IMR-90 (cell line): Measurements from ENCODE around the gene TAF3. TPM values are rescaled to one million over a fixed set of nuclear protein-coding genes. Genes with fewer than 3 reads are reported as not detected.

Experiments used
- ATAC-seq: fragments of 200-7000 bp; cut with Tn5 transposase; 2 replicates; pipeline ENCODE4 v1.9.1; 2020; ENCODE audit warnings: low read depth, mild to moderate bottlenecking, moderate library complexity
- BruUV-seq: library from RNA; stranded (reverse); fragments of 400-500 nt; replicated peaks from 2 replicates; lab custom pipeline; 2021; lab: Mats Ljungman, UMichigan
- CTCF ChIA-PET: fragments of 300-600 bp; formaldehyde crosslinking; extraction: SDS; loops from one replicate; lab custom pipeline; 2021; ENCODE audit warnings: antibody characterized with exemption; lab: Yijun Ruan, JAX
- POLR2A ChIA-PET: fragments of 300-600 bp; sonication (Branson Sonifier 250); formaldehyde crosslinking; loops from one replicate; lab custom pipeline; 2022; ENCODE audit warnings: antibody characterized with exemption; ENCODE audit not compliant: unreplicated experiment; lab: Charles Lee
- DNase-seq: peaks from one replicate; pipeline ENCODE4 v3.0.0; 2013
- H2AFZ ChIP-seq: replicated peaks from 2 replicates; pipeline ENCODE3; 2013; ENCODE audit warnings: low read length, mild to moderate bottlenecking; ENCODE audit not compliant: poor library complexity
- H2AK5ac ChIP-seq: 2 replicates; pipeline ENCODE4 v1.6.1; 2013; ENCODE audit warnings: low read depth, low read length, inconsistent platforms
- H2AK9ac ChIP-seq: replicated peaks from 2 replicates; pipeline ENCODE3; 2013; ENCODE audit warnings: mild to moderate bottlenecking, low read depth, low read length, moderate library complexity; ENCODE audit not compliant: poor library complexity
- H2BK120ac ChIP-seq: 2 replicates; pipeline ENCODE4 v1.6.1; 2013; ENCODE audit warnings: low read depth, low read length, inconsistent platforms
- H2BK15ac ChIP-seq: 3 replicates; pipeline ENCODE4 v1.6.1; 2013; ENCODE audit warnings: low read depth, low read length, inconsistent platforms
- H2BK20ac ChIP-seq: 2 replicates; pipeline ENCODE4 v1.6.1; 2013; ENCODE audit warnings: low read depth, mild to moderate bottlenecking, inconsistent platforms, low read length, moderate library complexity
- H2BK5ac ChIP-seq: 2 replicates; pipeline ENCODE4 v1.6.1; 2013; ENCODE audit warnings: mild to moderate bottlenecking, low read depth, low read length, inconsistent platforms; ENCODE audit not compliant: poor library complexity, severe bottlenecking
- H3K14ac ChIP-seq: replicated peaks from 2 replicates; pipeline ENCODE4 v1.6.1; 2013; ENCODE audit warnings: low read depth, low read length, inconsistent platforms
- H3K18ac ChIP-seq: 2 replicates; pipeline ENCODE4 v1.6.1; 2013; ENCODE audit warnings: low read depth, low read length, control low read depth
- H3K23ac ChIP-seq: 2 replicates; pipeline ENCODE4 v1.6.1; 2013; ENCODE audit warnings: low read depth, low read length, inconsistent platforms
- H3K27ac ChIP-seq: 2 replicates; pipeline ENCODE4 v1.5.1; 2013; ENCODE audit warnings: mild to moderate bottlenecking, control low read depth, low read length; ENCODE audit not compliant: insufficient read depth
- H3K27me3 ChIP-seq: 2 replicates; pipeline ENCODE4 v1.6.1; 2013; ENCODE audit warnings: low read length; ENCODE audit not compliant: control insufficient read depth, insufficient read depth
- H3K36me3 ChIP-seq: 2 replicates; pipeline ENCODE4 v1.6.1; 2013; ENCODE audit warnings: low read length, mixed read lengths; ENCODE audit not compliant: control insufficient read depth, insufficient read depth
- H3K4ac ChIP-seq: 2 replicates; pipeline ENCODE4 v1.6.1; 2013; ENCODE audit warnings: low read depth, low read length, inconsistent platforms
- H3K4me1 ChIP-seq: 2 replicates; pipeline ENCODE4 v1.6.1; 2013; ENCODE audit warnings: low read length, mixed read lengths; ENCODE audit not compliant: control insufficient read depth, insufficient read depth
- H3K4me2 ChIP-seq: 2 replicates; pipeline ENCODE4 v1.6.1; 2013; ENCODE audit warnings: low read depth, mild to moderate bottlenecking, control low read depth, low read length, moderate library complexity
- H3K4me3 ChIP-seq: 2 replicates; pipeline ENCODE4 v1.5.1; 2013; ENCODE audit warnings: low read depth, mild to moderate bottlenecking, control low read depth, low read length, moderate library complexity; ENCODE audit not compliant: insufficient read depth
- H3K56ac ChIP-seq: 2 replicates; pipeline ENCODE4 v1.6.1; 2013; ENCODE audit warnings: low read length, inconsistent platforms; ENCODE audit not compliant: insufficient read depth; ENCODE audit errors: extremely low read depth
- H3K79me1 ChIP-seq, 2 experiments: 2 replicates each; pipeline ENCODE4 v1.6.1; 2013; ENCODE audit warnings: low read length in 2 of 2, inconsistent platforms in 1 of 2, low read depth in 1 of 2
- H3K9ac ChIP-seq: 2 replicates; pipeline ENCODE4 v1.6.1; 2013; ENCODE audit warnings: low read depth, low read length, control low read depth
- H3K9me1 ChIP-seq: 2 replicates; pipeline ENCODE4 v1.6.1; 2013; ENCODE audit warnings: low read length, inconsistent platforms; ENCODE audit not compliant: insufficient read depth
- H3K9me3 ChIP-seq: 2 replicates; pipeline ENCODE4 v1.6.1; 2013; ENCODE audit warnings: low read length; ENCODE audit not compliant: control insufficient read depth, insufficient read depth
- H4K20me1 ChIP-seq: 2 replicates; pipeline ENCODE4 v1.6.1; 2013; ENCODE audit warnings: low read length, inconsistent platforms; ENCODE audit not compliant: insufficient read depth
- H4K5ac ChIP-seq: 2 replicates; pipeline ENCODE4 v1.6.1; 2013; ENCODE audit warnings: mild to moderate bottlenecking, low read depth, low read length, control low read depth
- H4K8ac ChIP-seq, 2 experiments: 2 replicates each; pipeline ENCODE4 v1.6.1; 2013; ENCODE audit warnings: low read depth in 2 of 2, low read length in 2 of 2, control low read depth in 1 of 2, inconsistent platforms in 1 of 2
- H4K91ac ChIP-seq: 2 replicates; pipeline ENCODE4 v1.6.1; 2013; ENCODE audit warnings: low read depth, low read length, inconsistent platforms; ENCODE audit not compliant: insufficient read depth
- BHLHE40 ChIP-seq: fragments of 150-350 bp; IDR thresholded peaks from 2 replicates; pipeline ENCODE4 v1.6.1; 2016; ENCODE audit warnings: mild to moderate bottlenecking, low read depth, low read length
- CHD1 ChIP-seq: IDR thresholded peaks from 2 replicates; pipeline ENCODE4 v1.6.1; 2012; ENCODE audit warnings: low read depth, low read length, improper control_type of control experiment
- FOS ChIP-seq: fragments of 150-350 bp; IDR thresholded peaks from 2 replicates; pipeline ENCODE4 v1.6.1; 2016; ENCODE audit warnings: low read depth, low read length
- MAFK ChIP-seq: IDR thresholded peaks from 2 replicates; pipeline ENCODE4 v1.6.1; 2012; ENCODE audit warnings: low read depth, low read length, improper control_type of control experiment
- MXI1 ChIP-seq: IDR thresholded peaks from 2 replicates; pipeline ENCODE4 v1.6.1; 2012; ENCODE audit warnings: low read depth, mild to moderate bottlenecking, low read length, moderate library complexity, borderline replicate concordance
- NFE2L2 ChIP-seq: fragments of 150-350 bp; IDR thresholded peaks from 2 replicates; pipeline ENCODE4 v1.6.1; 2016; ENCODE audit warnings: low read depth, mild to moderate bottlenecking, low read length
- POLR2A ChIP-seq: IDR thresholded peaks from 2 replicates; pipeline ENCODE4 v1.6.1; 2012; ENCODE audit warnings: mild to moderate bottlenecking, low read depth, low read length
- RAD21 ChIP-seq: IDR thresholded peaks from 2 replicates; pipeline ENCODE4 v1.6.1; 2012; ENCODE audit warnings: low read length, improper control_type of control experiment
- RCOR1 ChIP-seq: IDR thresholded peaks from 2 replicates; pipeline ENCODE4 v1.6.1; 2012; ENCODE audit warnings: mild to moderate bottlenecking, low read length, improper control_type of control experiment; ENCODE audit not compliant: insufficient replicate concordance
- RFX5 ChIP-seq: IDR thresholded peaks from 2 replicates; pipeline ENCODE4 v1.8.0; 2012; ENCODE audit warnings: low read depth, mild to moderate bottlenecking, low read length, moderate library complexity
- SMC3 ChIP-seq: fragments of 150-350 bp; IDR thresholded peaks from 2 replicates; pipeline ENCODE4 v1.6.1; 2016; ENCODE audit warnings: low read depth, mild to moderate bottlenecking, antibody characterized with exemption, low read length, moderate library complexity
- USF2 ChIP-seq: fragments of 150-350 bp; IDR thresholded peaks from 2 replicates; pipeline ENCODE4 v1.6.1; 2017; ENCODE audit warnings: mild to moderate bottlenecking, antibody characterized with exemption, low read length, low read depth
- WGBS, 2 experiments: methylation state at CpG; one replicate each; pipeline versions ENCODE4 v1.1.5 to v1.1.7; 2013; ENCODE audit warnings: missing lambda C conversion rate in 2 of 2; ENCODE audit not compliant: insufficient read length in 1 of 2; ENCODE audit errors: extremely low coverage in 2 of 2; 5-methylcytosine and 5-hydroxymethylcytosine counted together
- dilution Hi-C: fragments of 300-500 bp; cut with HindIII; formaldehyde crosslinking; loops from one replicate; pipeline ENCODE4 v1.14.3; 2018; ENCODE audit warnings: low sequenced_read_pairs; ENCODE audit not compliant: unreplicated experiment
- in situ Hi-C: fragments of 300-500 bp; cut with MboI; formaldehyde crosslinking; loops from 3 replicates; pipeline ENCODE4 v1.14.3; 2019; ENCODE audit warnings: low sequenced_read_pairs, inconsistent platforms, mixed read lengths
- intact Hi-C: fragments of 100-400 bp; cut with micrococcal nuclease; formaldehyde crosslinking; loops from 2 replicates; pipeline ENCODE4 v1.10.0; 2022
- polyA plus RNA-seq, 3 experiments: library from polyadenylated mRNA; depleted of rRNA; stranded (reverse); fragments of >200 nt; gene quantifications; 2 replicates each; pipeline ENCODE4 v1.2.3, GENCODE V29; 2012; ENCODE audit warnings: low replicate concordance in 1 of 3
- total RNA-seq: library from RNA; depleted of rRNA; stranded (reverse); fragments of >200 nt; gene quantifications from 2 replicates; pipeline ENCODE4 v1.2.3, GENCODE V29; 2012

The TAF3 gene
- total and polyA plus RNA-seq, 2 of the 4 experiments (the other 2 are of a cell fraction) = 1.4 to 2.3 TPM

GRCh38 chr10:7861509-7862120 is 43.3 kb downstream of the TAF3 start:
- no peak overlapping the region for H3K9ac ChIP-seq
- no peak for ATAC-seq
- H3K14ac ChIP-seq = no peak overlapping the region
- H3K23ac ChIP-seq = no peak overlapping the region
- no peaks in the 10 kb centered on the region; the same call in 1 of the 2 replicates for H4K20me1 ChIP-seq
- H3K36me3 ChIP-seq = no peaks in the 10 kb centered on the region
- H2AK5ac ChIP-seq = no peak overlapping the region
- no peak overlapping the region for H4K5ac ChIP-seq
- H3K4ac ChIP-seq = no peak overlapping the region
- H3K9me1 ChIP-seq = 0 out of 2 replicates have a peak, but pooled peaks cover 4% of the 10 kb centered on the region
- WGBS, 2 experiments = no CpG with 5 or more reads among the region's 4 CpGs
- H3K4me3 ChIP-seq = no peak overlapping the region
- H2BK5ac ChIP-seq = no peak overlapping the region
- H2AK9ac ChIP-seq = no peak overlapping the region
- dilution Hi-C loops = no loop called here
- H4K91ac ChIP-seq = no peak overlapping the region
- no peak overlapping the region for H2BK120ac ChIP-seq
- H3K4me1 ChIP-seq = peaks cover 3% of the 10 kb centered on the region
- ChIA-PET CTCF (interaction anchor here (0.5 kb wide), 1 partner anchor 196 kb away, joined by 3 read pairs; no protein-coding TSS in a partner anchor), POLR2A (no interaction called here)
- no peak for DNase-seq
- no peak overlapping the region for H3K56ac ChIP-seq
- no peak overlapping the region for H2AFZ ChIP-seq
- no peaks in the 10 kb centered on the region for H3K27me3 ChIP-seq
- no peak overlapping the region for H2BK15ac ChIP-seq
- H3K4me2 ChIP-seq = no peak overlapping the region
- no peak overlapping the region for H3K18ac ChIP-seq
- peaks cover 3 to 16% of the 10 kb centered on the region in 2 experiments; a peak in 2 of 4 replicates for H3K79me1 ChIP-seq
- in situ Hi-C loops = no loop called here
- peaks cover 2% of the 10 kb centered on the region; the same call in 1 of the 2 replicates for H3K9me3 ChIP-seq
- H2BK20ac ChIP-seq = no peak overlapping the region
- no peak for TF ChIP-seq POLR2A
- no peak for TF ChIP-seq USF2
- TF ChIP-seq BHLHE40 = no peak
- no peak for TF ChIP-seq MAFK
- TF ChIP-seq RAD21 = no peak
- no peak for TF ChIP-seq FOS
- TF ChIP-seq NFE2L2 = no peak
- TF ChIP-seq CHD1 = no peak
- no peak for TF ChIP-seq RCOR1
- no peak for TF ChIP-seq SMC3
- no peak for TF ChIP-seq MXI1
- no peak for TF ChIP-seq RFX5
- intact Hi-C loops = no loop called here
- no peak overlapping the region for H4K8ac ChIP-seq
- no peak overlapping the region for H3K27ac ChIP-seq
- no TSS peak for BruUV-seq
